ENCODE results near the gene CDX2. TPM values are rescaled to one million over a fixed set of nuclear protein-coding genes. Genes with fewer than 3 reads are reported as not detected.

CDX2 gene
- total and polyA plus RNA-seq, 8 donors: 2.8 to 6.9 (median 4.8) TPM

DNA sequence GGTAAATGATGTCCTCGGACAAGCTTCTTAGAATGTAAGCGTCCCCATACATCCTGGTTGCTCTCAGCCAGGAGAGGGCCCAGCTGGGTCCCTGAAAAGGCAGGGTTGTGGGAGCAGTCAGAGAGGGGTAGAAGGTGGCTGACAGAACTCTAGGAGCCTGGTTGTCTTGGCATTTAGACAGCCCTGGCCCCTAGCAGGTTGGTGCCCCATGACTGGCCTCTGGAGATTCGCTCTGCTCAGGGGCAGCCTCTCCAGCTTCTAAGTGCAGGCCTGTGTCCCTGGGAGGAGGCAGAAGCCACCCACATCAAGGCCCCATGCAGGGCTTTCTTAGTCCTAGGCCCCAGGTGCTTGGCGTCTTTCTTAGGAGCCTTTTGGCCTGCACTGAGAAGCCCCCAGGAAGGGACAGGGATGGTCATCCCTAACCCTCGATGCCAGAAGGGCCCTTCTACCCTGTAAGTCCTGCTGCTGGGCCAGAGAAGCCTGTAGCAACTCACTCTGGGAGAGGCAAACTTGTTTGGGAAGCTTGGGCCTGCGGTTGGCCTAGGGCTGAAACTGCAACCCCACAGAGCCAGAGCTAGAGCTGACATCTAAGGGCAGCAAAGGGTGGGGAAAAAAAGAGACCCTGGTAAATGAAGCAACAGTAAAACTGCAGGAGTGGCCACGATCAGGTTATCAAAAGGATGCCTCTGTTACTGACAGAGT, 2.8 kb upstream of the CDX2 start:
- intact Hi-C loops (cut with DNase I): no loop called here
- 55 to 68% methylated on average over 7 of the region's 7 CpGs for WGBS, 2 donors
- no peaks in the 10 kb centered on the region for H3K4me1 ChIP-seq
- DNase-seq (no peak), FAIRE-seq (no peak), ATAC-seq (no peak)
- TF ChIP-seq CTCF (IDR thresholded peaks at IDR 0.05): no peak
- no peak overlapping the region for H3K27ac ChIP-seq
- no peaks in the 10 kb centered on the region for H3K36me3 ChIP-seq
- H3K27me3 ChIP-seq: peaks cover 0 to 13% (median 2%) of the 10 kb centered on the region in 4 donors
- H3K9me3 ChIP-seq: no peaks in the 10 kb centered on the region
- H3K4me3 ChIP-seq: no peak overlapping the region

DNA sequence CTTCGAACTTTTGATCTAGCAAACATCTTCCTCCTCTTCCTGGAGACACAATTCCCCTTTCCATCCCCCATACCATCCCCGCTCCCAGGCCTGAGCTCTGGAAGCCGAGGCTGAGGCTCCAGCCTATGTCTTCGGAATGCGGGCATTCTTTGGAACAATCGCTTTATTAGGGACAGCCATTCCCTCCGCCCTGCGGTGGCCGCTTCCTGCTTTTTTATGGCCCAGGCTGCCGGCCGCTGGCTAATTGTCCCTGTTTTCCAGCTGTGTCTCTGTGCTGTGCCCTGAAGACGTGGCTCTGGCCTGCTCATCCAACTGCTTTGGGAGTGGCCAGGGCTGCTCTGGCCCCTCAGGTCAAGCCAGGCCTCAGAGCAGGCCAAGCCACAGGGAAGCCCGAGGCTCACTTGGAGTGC, 2.1 kb upstream of the CDX2 start:
- 76 to 82% methylated on average over 13 of the region's 13 CpGs for WGBS, 2 donors
- no peak for FAIRE-seq
- DNase-seq: no peak
- no peak overlapping the region for H3K4me3 ChIP-seq
- intact Hi-C loops (cut with DNase I): no loop called here
- no peaks in the 10 kb centered on the region for H3K4me1 ChIP-seq
- no peak for ATAC-seq
- H3K27me3 ChIP-seq: peaks cover 0 to 8% (median 2%) of the 10 kb centered on the region in 4 donors
- no peaks in the 10 kb centered on the region for H3K9me3 ChIP-seq
- H3K27ac ChIP-seq: no peak overlapping the region
- H3K36me3 ChIP-seq: no peaks in the 10 kb centered on the region
- TF ChIP-seq CTCF (IDR thresholded peaks at IDR 0.05): no peak

GRCh38 chr13:27970382-27971235, 1.5 kb upstream of the CDX2 start:
- Histone ChIP-seq H3K9me3 (no peaks in the 10 kb centered on the region), H3K4me3 (no peak overlapping the region), H3K36me3 (no peaks in the 10 kb centered on the region), H3K27me3 (peaks cover 0 to 7% (median 1%) of the 10 kb centered on the region in 4 donors), H3K27ac (no peak overlapping the region), H3K4me1 (no peaks in the 10 kb centered on the region)
- TF ChIP-seq CTCF (IDR thresholded peaks at IDR 0.05): no peak
- WGBS, 2 donors: 47 to 52% methylated on average over 53 of the region's 53 CpGs
- ATAC-seq: no peak
- intact Hi-C loops (cut with DNase I): no loop called here
- peak in 1 of 6 donors; percentile 43 for DNase-seq
- FAIRE-seq: no peak

- Histone ChIP-seq H3K9me3 (no peaks in the 10 kb centered on the region), H3K27ac (no peak overlapping the region), H3K36me3 (no peaks in the 10 kb centered on the region), H3K27me3 (peaks cover 0 to 7% (median 0%) of the 10 kb centered on the region in 4 donors), H3K4me1 (no peaks in the 10 kb centered on the region), H3K4me3 (no peak overlapping the region)
- WGBS, 2 donors: 64 to 67% methylated on average over 7 of the region's 7 CpGs
- no peak for TF ChIP-seq CTCF (IDR thresholded peaks at IDR 0.05)
- FAIRE-seq: no peak
- ATAC-seq: no peak
- intact Hi-C loops (cut with DNase I): no loop called here
- DNase-seq: no peak
These were observed 733 bp upstream of the CDX2 start for GRCh38 chr13:27969866-27970229.

Measured in pancreas (tissue), 10 donors.